Endothelial cell of umbilical vein (primary cell): ENCODE measurements around the gene ERFL.

ENCODE experiments used
- EZH2 ChIP-seq: IDR thresholded peaks from 2 replicates; pipeline ENCODE4 v1.6.1; 2012; ENCODE audit warnings: borderline replicate concordance, low read depth, mild to moderate bottlenecking, moderate library complexity, low read length, inconsistent platforms; ENCODE audit not compliant: severe bottlenecking
- JUN ChIP-seq: IDR thresholded peaks from 2 replicates; pipeline ENCODE4 v1.6.1; 2011; ENCODE audit warnings: borderline replicate concordance, low read depth; ENCODE audit not compliant: insufficient read length, insufficient read depth
- POLR2A ChIP-seq: IDR thresholded peaks from 2 replicates; pipeline ENCODE4 v1.6.1; 2012; ENCODE audit warnings: low read depth, mild to moderate bottlenecking, control low read depth, low read length
- POLR2AphosphoS5 ChIP-seq: IDR thresholded peaks from 2 replicates; pipeline ENCODE4 v1.6.1; 2012; ENCODE audit warnings: low read depth, mild to moderate bottlenecking, control low read depth, low read length, moderate library complexity; ENCODE audit not compliant: insufficient read depth
- TF ChIP-seq, protein P1 (sequence below), 2 donors: IDR thresholded peaks; 1 replicate in 1 of 2; 2 replicates in 1 of 2; pipeline ENCODE4 v1.5.1; 2011; ENCODE audit warnings: low read length in 2 of 2, mild to moderate bottlenecking in 2 of 2, moderate library complexity in 2 of 2, control low read depth in 1 of 2, inconsistent platforms in 1 of 2, low read depth in 1 of 2; ENCODE audit not compliant: insufficient read depth in 1 of 2; ENCODE audit errors: extremely low read depth in 1 of 2
- TF ChIP-seq, protein P2 (sequence below): IDR thresholded peaks from 2 replicates; pipeline ENCODE4 v1.6.1; 2011; ENCODE audit not compliant: insufficient read depth, insufficient read length

DNA sequence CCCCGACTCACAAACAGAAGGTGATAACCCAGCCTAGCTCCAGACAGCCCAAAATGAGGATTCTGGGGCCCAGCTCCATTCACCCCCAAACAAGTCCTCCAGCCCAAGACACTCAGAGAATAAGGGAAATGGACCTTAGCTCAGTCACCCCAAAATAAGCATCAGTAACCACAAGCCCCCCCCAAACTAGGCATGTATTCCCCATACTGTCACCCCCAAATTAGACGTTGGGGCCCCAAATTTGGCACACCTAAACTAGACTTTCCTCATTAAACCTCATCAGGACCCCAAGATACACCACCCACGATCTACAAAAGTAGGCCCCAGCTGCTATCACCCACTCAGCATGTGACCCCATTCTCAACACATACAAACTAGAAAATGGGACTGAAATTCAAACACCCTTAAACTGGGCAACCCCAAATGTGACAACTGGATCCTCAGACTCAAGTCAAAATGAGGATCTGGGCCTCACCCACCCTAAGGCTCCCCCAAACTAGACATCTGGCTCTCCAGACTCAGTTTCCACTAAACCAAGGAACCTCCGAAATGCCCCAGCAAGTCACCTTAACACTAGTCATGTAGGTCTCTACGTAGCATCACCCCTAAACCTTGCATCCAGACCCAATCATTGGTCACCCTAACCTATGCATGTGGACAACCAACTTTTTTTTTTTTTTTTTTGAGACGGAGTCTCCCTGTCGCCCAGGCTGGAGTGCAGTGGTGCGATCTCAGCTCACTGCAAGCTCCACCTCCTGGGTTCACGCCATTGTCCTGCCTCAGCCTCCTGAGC, 13.4 kb upstream of the ERFL start:
- TF ChIP-seq, protein P1, sequence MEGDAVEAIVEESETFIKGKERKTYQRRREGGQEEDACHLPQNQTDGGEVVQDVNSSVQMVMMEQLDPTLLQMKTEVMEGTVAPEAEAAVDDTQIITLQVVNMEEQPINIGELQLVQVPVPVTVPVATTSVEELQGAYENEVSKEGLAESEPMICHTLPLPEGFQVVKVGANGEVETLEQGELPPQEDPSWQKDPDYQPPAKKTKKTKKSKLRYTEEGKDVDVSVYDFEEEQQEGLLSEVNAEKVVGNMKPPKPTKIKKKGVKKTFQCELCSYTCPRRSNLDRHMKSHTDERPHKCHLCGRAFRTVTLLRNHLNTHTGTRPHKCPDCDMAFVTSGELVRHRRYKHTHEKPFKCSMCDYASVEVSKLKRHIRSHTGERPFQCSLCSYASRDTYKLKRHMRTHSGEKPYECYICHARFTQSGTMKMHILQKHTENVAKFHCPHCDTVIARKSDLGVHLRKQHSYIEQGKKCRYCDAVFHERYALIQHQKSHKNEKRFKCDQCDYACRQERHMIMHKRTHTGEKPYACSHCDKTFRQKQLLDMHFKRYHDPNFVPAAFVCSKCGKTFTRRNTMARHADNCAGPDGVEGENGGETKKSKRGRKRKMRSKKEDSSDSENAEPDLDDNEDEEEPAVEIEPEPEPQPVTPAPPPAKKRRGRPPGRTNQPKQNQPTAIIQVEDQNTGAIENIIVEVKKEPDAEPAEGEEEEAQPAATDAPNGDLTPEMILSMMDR (IDR thresholded peaks at IDR 0.05; ENCODE audit: extremely low read depth in 1 of 2, insufficient read depth in 1 of 2, low read depth in 1 of 2, low read length in 2 of 2) = no peak
- TF ChIP-seq POLR2AphosphoS5 (no peak), JUN (no peak), EZH2 (no peak), POLR2A (no peak)
- TF ChIP-seq, protein P2, sequence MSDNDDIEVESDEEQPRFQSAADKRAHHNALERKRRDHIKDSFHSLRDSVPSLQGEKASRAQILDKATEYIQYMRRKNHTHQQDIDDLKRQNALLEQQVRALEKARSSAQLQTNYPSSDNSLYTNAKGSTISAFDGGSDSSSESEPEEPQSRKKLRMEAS = no peak
